DND-41 (cell line): ENCODE data around the gene PCSK4.
A peak's percentile ranks its signal among the peaks of the same experiment; 100 is the strongest.

Experiments
- ATAC-seq: fragments of 200-7000 bp; cut with Tn5 transposase; 3 replicates; pipeline ENCODE4 v1.9.1; 2021; ENCODE audit warnings: low read depth; ENCODE audit not compliant: insufficient read depth
- DNase-seq: peaks from one replicate; pipeline ENCODE4 v3.0.0-alpha.2; 2020
- H2AFZ ChIP-seq: 2 replicates; pipeline ENCODE4 v1.6.0; 2012; ENCODE audit warnings: low read depth, low read length
- H3K27ac ChIP-seq: 2 replicates; pipeline ENCODE4 v1.5.1; 2012; ENCODE audit warnings: low read length, inconsistent platforms
- H3K27me3 ChIP-seq: fragments of 200-600 bp; sonication (generic); 2 replicates; pipeline ENCODE4 v1.6.0; 2012; ENCODE audit warnings: low read length, mild to moderate bottlenecking, inconsistent platforms; ENCODE audit not compliant: insufficient read depth, poor library complexity
- H3K36me3 ChIP-seq: 2 replicates; pipeline ENCODE4 v1.5.1; 2012; ENCODE audit warnings: low read length, inconsistent platforms; ENCODE audit not compliant: insufficient read depth
- H3K4me1 ChIP-seq: 2 replicates; pipeline ENCODE4 v1.5.1; 2012; ENCODE audit warnings: mild to moderate bottlenecking, low read length; ENCODE audit not compliant: insufficient read depth
- H3K4me2 ChIP-seq: 2 replicates; pipeline ENCODE4 v1.6.0; 2012; ENCODE audit warnings: mild to moderate bottlenecking, moderate library complexity, low read length, inconsistent platforms; ENCODE audit not compliant: insufficient read depth
- H3K4me3 ChIP-seq, 2 experiments: fragments of 200-600 bp in 1 of 2; shearing (Covaris generic) in 1 of 2; 2 replicates each; pipeline ENCODE4 v1.5.1; 2012 to 2016; ENCODE audit warnings: inconsistent platforms in 2 of 2, low read length in 2 of 2, mild to moderate bottlenecking in 2 of 2, low read depth in 1 of 2, moderate library complexity in 1 of 2
- H3K79me2 ChIP-seq: 2 replicates; pipeline ENCODE4 v1.6.0; 2012; ENCODE audit warnings: low read length, inconsistent platforms; ENCODE audit not compliant: insufficient read depth
- H3K9ac ChIP-seq: 2 replicates; pipeline ENCODE4 v1.6.0; 2012; ENCODE audit warnings: low read depth, mild to moderate bottlenecking, inconsistent platforms, low read length, moderate library complexity
- H3K9me3 ChIP-seq: 2 replicates; pipeline ENCODE4 v1.5.1; 2012; ENCODE audit warnings: low read length, moderate library complexity, mild to moderate bottlenecking, inconsistent platforms; ENCODE audit not compliant: insufficient read depth, severe bottlenecking
- H4K20me1 ChIP-seq: 2 replicates; pipeline ENCODE4 v1.6.0; 2012; ENCODE audit warnings: low read length; ENCODE audit not compliant: insufficient read depth
- EZH2 ChIP-seq: IDR thresholded peaks from 3 replicates; pipeline ENCODE4 v1.6.1; 2012; ENCODE audit warnings: borderline replicate concordance, low read depth, mild to moderate bottlenecking, moderate library complexity, low read length, inconsistent platforms; ENCODE audit not compliant: severe bottlenecking
- TF ChIP-seq, protein P1 (sequence below): IDR thresholded peaks from 2 replicates; pipeline ENCODE4 v1.5.1; 2012; ENCODE audit warnings: borderline replicate concordance, low read length, moderate library complexity, mild to moderate bottlenecking; ENCODE audit not compliant: poor library complexity, severe bottlenecking; ENCODE audit errors: extremely low read depth

The PCSK4 gene

GRCh38 chr19:1509602-1510441 lies 19.7 kb upstream of the PCSK4 start:
- H3K79me2 ChIP-seq, result no peaks in the 10 kb centered on the region
- ATAC-seq (no peak), DNase-seq (no peak)
- no peaks in the 10 kb centered on the region for H3K4me1 ChIP-seq
- no peak overlapping the region for H3K27ac ChIP-seq
- no peak overlapping the region for H3K9ac ChIP-seq
- H2AFZ ChIP-seq, result no peak overlapping the region
- H3K9me3 ChIP-seq, result no peaks in the 10 kb centered on the region
- H3K27me3 ChIP-seq, result no peaks in the 10 kb centered on the region
- no peaks in the 10 kb centered on the region; the same call in 1 of the 2 replicates for H4K20me1 ChIP-seq
- H3K4me2 ChIP-seq, result no peak overlapping the region
- TF ChIP-seq EZH2, result no peak
- TF ChIP-seq, protein P1, sequence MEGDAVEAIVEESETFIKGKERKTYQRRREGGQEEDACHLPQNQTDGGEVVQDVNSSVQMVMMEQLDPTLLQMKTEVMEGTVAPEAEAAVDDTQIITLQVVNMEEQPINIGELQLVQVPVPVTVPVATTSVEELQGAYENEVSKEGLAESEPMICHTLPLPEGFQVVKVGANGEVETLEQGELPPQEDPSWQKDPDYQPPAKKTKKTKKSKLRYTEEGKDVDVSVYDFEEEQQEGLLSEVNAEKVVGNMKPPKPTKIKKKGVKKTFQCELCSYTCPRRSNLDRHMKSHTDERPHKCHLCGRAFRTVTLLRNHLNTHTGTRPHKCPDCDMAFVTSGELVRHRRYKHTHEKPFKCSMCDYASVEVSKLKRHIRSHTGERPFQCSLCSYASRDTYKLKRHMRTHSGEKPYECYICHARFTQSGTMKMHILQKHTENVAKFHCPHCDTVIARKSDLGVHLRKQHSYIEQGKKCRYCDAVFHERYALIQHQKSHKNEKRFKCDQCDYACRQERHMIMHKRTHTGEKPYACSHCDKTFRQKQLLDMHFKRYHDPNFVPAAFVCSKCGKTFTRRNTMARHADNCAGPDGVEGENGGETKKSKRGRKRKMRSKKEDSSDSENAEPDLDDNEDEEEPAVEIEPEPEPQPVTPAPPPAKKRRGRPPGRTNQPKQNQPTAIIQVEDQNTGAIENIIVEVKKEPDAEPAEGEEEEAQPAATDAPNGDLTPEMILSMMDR, result no peak
- H3K36me3 ChIP-seq, result no peaks in the 10 kb centered on the region
- H3K4me3 ChIP-seq, result no peak overlapping the region

DNA sequence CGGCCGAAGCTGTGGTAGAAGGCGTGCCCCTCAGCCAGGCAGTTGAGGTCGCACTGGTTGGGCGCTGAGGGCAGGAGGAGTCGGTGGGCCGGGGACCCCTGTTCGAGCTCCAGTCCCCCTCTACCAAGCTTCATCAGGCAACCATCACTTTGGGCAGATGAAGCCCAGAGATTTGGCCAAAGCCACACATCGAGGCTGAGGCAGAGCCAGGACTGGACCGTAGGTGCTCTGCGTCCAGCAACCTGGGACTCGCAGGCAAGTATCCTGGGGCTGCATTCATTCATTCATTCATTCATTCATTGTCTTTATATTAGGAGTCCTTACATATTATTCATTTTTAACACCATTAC lies 18.3 kb upstream of the PCSK4 start:
- H3K27me3 ChIP-seq, result no peaks in the 10 kb centered on the region
- no peaks in the 10 kb centered on the region for H3K79me2 ChIP-seq
- no peak for DNase-seq
- no peaks in the 10 kb centered on the region; the same call in 1 of the 2 replicates for H4K20me1 ChIP-seq
- H3K9ac ChIP-seq, result no peak overlapping the region
- no peak overlapping the region for H3K4me3 ChIP-seq
- H3K4me2 ChIP-seq, result no peak overlapping the region
- no peak for ATAC-seq
- no peak overlapping the region for H3K27ac ChIP-seq
- no peaks in the 10 kb centered on the region for H3K9me3 ChIP-seq
- H2AFZ ChIP-seq, result no peak overlapping the region
- 0 out of 2 replicates have a peak, but pooled peaks cover 3% of the 10 kb centered on the region for H3K4me1 ChIP-seq
- TF ChIP-seq, protein P1, result no peak
- TF ChIP-seq EZH2, result no peak
- no peaks in the 10 kb centered on the region for H3K36me3 ChIP-seq

- H3K27ac ChIP-seq, result no peak overlapping the region
- H3K9me3 ChIP-seq, result no peaks in the 10 kb centered on the region
- 0 out of 2 replicates have a peak, but pooled peaks cover 3% of the 10 kb centered on the region for H3K4me1 ChIP-seq
- no peak overlapping the region for H3K9ac ChIP-seq
- DNase-seq (peak; percentile 92), ATAC-seq (peak; percentile 85)
- H4K20me1 ChIP-seq, result no peaks in the 10 kb centered on the region; the same call in 1 of the 2 replicates
- H3K27me3 ChIP-seq, result no peaks in the 10 kb centered on the region
- H3K4me3 ChIP-seq, result no peak overlapping the region
- peak overlapping the region; percentile 43; the same call in 1 of the 2 replicates for H2AFZ ChIP-seq
- TF ChIP-seq, protein P1, result no peak
- TF ChIP-seq EZH2, result no peak
- no peaks in the 10 kb centered on the region for H3K79me2 ChIP-seq
- H3K4me2 ChIP-seq, result no peak overlapping the region
- H3K36me3 ChIP-seq, result no peaks in the 10 kb centered on the region
Measured at GRCh38 chr19:1507763-1508506, 17.8 kb upstream of the PCSK4 start.
